Spleen (tissue), 11 donors: ENCODE results near the gene PKN3. TPM values are rescaled to one million over a fixed set of nuclear protein-coding genes. Genes with fewer than 3 reads are reported as not detected.

ENCODE experiments used
- DNase-seq: peaks from one replicate; pipeline ENCODE4 v3.0.0-alpha.2; 2020
- H3K27ac ChIP-seq, 8 donors: fragments of 200-600 bp; sonication (generic) in 7 of 8; 1 replicate in 4 of 8; 2 replicates in 4 of 8; pipeline versions ENCODE4 v1.5.0 to v1.8.0; 2016 to 2021; ENCODE audit warnings: inconsistent platforms in 4 of 8, mild to moderate bottlenecking in 4 of 8, moderate library complexity in 1 of 8
- H3K27me3 ChIP-seq, 7 donors: fragments of 200-600 bp; sonication (generic) in 6 of 7; replicated peaks in 1 of 7; 1 replicate in 4 of 7; 2 replicates in 3 of 7; pipeline versions ENCODE4 v1.5.0 to v1.8.0; 2016 to 2021; ENCODE audit warnings: inconsistent platforms in 3 of 7, mild to moderate bottlenecking in 1 of 7
- H3K36me3 ChIP-seq, 6 donors: fragments of 200-600 bp; sonication (generic) in 5 of 6; 1 replicate in 4 of 6; 2 replicates in 2 of 6; pipeline versions ENCODE4 v1.5.0 to v1.8.0; 2016 to 2021; ENCODE audit warnings: inconsistent platforms in 2 of 6
- H3K4me1 ChIP-seq, 6 donors: fragments of 200-600 bp; sonication (generic) in 5 of 6; 1 replicate in 3 of 6; 2 replicates in 3 of 6; pipeline versions ENCODE4 v1.5.0 to v1.8.0; 2016 to 2021; ENCODE audit warnings: inconsistent platforms in 3 of 6
- H3K4me3 ChIP-seq, 8 donors: fragments of 200-600 bp; sonication (generic) in 7 of 8; 1 replicate in 4 of 8; 2 replicates in 4 of 8; pipeline versions ENCODE4 v1.5.0 to v1.8.0; 2016 to 2021; ENCODE audit warnings: inconsistent platforms in 4 of 8, mild to moderate bottlenecking in 4 of 8, moderate library complexity in 2 of 8
- H3K9me3 ChIP-seq, 8 donors: fragments of 200-600 bp; sonication (generic) in 7 of 8; 1 replicate in 4 of 8; 2 replicates in 4 of 8; pipeline versions ENCODE4 v1.5.0 to v1.8.0; 2016 to 2021; ENCODE audit warnings: inconsistent platforms in 4 of 8
- POLR2A ChIP-seq, 3 donors: fragments of 450-650 bp; IDR thresholded peaks; one replicate each; pipeline ENCODE4 v1.5.1; 2017; ENCODE audit warnings: antibody characterized with exemption in 3 of 3, mild to moderate bottlenecking in 1 of 3
- POLR2AphosphoS5 ChIP-seq, 3 donors: sonication (generic); formaldehyde crosslinking; IDR thresholded peaks; one replicate each; pipeline ENCODE4 v1.5.1; 2017; ENCODE audit warnings: antibody characterized with exemption in 3 of 3
- WGBS, 5 donors: extraction: QIAGEN DNeasy Blood & Tissue Kit in 3 of 5; methylation state at CpG; one replicate each; pipeline versions ENCODE4 v1.1.5 to v1.1.7; 2013 to 2018; 5-methylcytosine and 5-hydroxymethylcytosine counted together
- intact Hi-C: fragments of 100-400 bp; cut with DNase I; formaldehyde crosslinking; loops from one replicate; pipeline ENCODE4 v1.15.0; 2023; ENCODE audit warnings: low total_unique reads
- polyA plus RNA-seq, 3 donors: library from polyadenylated mRNA; stranded (reverse); fragments of 200-250 nt; gene quantifications; one replicate each; pipeline ENCODE4 v1.2.1, GENCODE V29; 2013
- total RNA-seq, 7 donors: library from RNA; depleted of rRNA in 3 of 7; stranded (reverse); fragments of >200 nt in 3 of 7; fragmentation: NEBNext Ultra II Directional in 4 of 7; extraction: Animal tissue kit (Norgen Biotek cat#: 25700) in 4 of 7; gene quantifications; one replicate each; pipeline versions ENCODE4 v1.1.0 to v1.2.1, GENCODE V29; 2016 to 2021
- TF ChIP-seq, protein P1 (sequence below), 11 experiments: fragments of 200-600 bp in 7 of 11; fragments of 450-650 bp in 4 of 11; sonication (generic) in 4 of 11; IDR thresholded peaks in 8 of 11; conservative IDR thresholded peaks in 3 of 11; 1 replicate in 7 of 11; 2 replicates in 4 of 11; pipeline versions ENCODE4 v1.4.0 to v1.8.0; 2016 to 2021; ENCODE audit warnings: antibody characterized with exemption in 11 of 11, inconsistent platforms in 4 of 11, mild to moderate bottlenecking in 1 of 11
- donor health status: healthy with polysubstance abuse.
- donor health status: DM: no; HTN: no; CAD: no; lungs with moderate emphysema.
- donor health status: DM: no; HTN: no; CAD: no.
- donor health status: Bipolar disorder and iron deficiency.
- donor health status: healthy.
- donor health status: DM: no; HTN: no; CAD: no.
- donor health status: DM: yes; HTN: yes; CAD: no.

PKN3 gene
- total and polyA plus RNA-seq, 10 donors = 4.1 to 18.5 (median 9.8) TPM

DNA sequence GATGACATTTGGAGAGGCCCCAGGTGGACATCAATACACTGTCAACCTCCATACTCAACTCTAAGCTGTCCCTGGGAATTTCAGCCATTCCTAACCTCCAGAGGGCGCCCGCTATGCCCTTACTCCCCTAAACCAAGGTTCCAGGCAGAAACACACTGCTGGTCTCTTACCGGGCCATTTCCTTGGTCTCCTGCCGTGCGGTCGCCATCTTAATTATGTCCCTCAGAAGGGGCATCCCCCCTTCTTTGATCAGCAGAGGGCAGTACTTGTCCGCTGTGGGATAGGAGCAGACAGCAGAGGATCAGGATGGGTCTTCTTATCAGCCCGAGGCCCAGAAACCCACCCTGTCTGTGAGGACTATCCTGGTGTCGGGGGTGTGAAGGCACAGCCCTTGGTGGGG, 31.0 kb downstream of the PKN3 start:
- Histone ChIP-seq H3K4me3 (no peak overlapping the region), H3K36me3 (peaks cover 0 to 88% (median 39%) of the 10 kb centered on the region in 6 donors), H3K4me1 (peaks cover 0 to 50% (median 16%) of the 10 kb centered on the region in 6 donors), H3K9me3 (no peaks in the 10 kb centered on the region), H3K27me3 (no peaks in the 10 kb centered on the region), H3K27ac (peak overlapping the region in 1 of 8 donors; percentile 33)
- TF ChIP-seq POLR2AphosphoS5 (IDR thresholded peaks at IDR 0.05) (peak in 2 of 3 donors; percentile 5 to 11), POLR2A (IDR thresholded peaks at IDR 0.05) (no peak)
- TF ChIP-seq, protein P1, sequence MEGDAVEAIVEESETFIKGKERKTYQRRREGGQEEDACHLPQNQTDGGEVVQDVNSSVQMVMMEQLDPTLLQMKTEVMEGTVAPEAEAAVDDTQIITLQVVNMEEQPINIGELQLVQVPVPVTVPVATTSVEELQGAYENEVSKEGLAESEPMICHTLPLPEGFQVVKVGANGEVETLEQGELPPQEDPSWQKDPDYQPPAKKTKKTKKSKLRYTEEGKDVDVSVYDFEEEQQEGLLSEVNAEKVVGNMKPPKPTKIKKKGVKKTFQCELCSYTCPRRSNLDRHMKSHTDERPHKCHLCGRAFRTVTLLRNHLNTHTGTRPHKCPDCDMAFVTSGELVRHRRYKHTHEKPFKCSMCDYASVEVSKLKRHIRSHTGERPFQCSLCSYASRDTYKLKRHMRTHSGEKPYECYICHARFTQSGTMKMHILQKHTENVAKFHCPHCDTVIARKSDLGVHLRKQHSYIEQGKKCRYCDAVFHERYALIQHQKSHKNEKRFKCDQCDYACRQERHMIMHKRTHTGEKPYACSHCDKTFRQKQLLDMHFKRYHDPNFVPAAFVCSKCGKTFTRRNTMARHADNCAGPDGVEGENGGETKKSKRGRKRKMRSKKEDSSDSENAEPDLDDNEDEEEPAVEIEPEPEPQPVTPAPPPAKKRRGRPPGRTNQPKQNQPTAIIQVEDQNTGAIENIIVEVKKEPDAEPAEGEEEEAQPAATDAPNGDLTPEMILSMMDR (IDR thresholded peaks at IDR 0.05 in 8 of 11, conservative IDR thresholded peaks at IDR 0.05 in 3 of 11) = peak in 9 of 11 experiments; percentile 28 to 61 (median 46)
- intact Hi-C loops = no loop called here
- WGBS, 5 donors = 46 to 56% (median 51%) methylated on average over 9 of the region's 9 CpGs
- no peak for DNase-seq

DNA sequence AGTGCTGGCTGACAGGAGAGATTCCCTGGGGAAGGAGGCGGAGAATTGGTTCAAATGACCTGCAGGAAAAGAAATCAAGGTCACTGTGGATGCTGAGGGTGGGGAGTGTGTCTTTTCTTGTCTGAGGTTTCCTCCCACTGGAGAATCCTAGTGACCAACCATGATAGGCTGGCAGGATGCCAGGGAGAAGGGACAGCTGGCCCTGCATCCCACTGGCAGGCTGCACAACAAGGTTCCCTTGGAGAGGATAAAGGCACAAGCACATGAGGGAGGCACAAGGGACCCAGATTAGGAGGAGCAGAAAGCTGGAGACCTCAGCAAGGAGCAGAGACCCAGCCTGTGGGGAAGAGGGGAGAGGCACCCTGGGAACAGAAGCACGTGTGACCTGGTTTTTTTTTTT, 33.1 kb downstream of the PKN3 start:
- no peak for TF ChIP-seq POLR2AphosphoS5 (IDR thresholded peaks at IDR 0.05)
- TF ChIP-seq POLR2A (IDR thresholded peaks at IDR 0.05) = no peak
- TF ChIP-seq, protein P1 (IDR thresholded peaks at IDR 0.05 in 8 of 11, conservative IDR thresholded peaks at IDR 0.05 in 3 of 11) = no peak
- 64 to 95% (median 80%) methylated on average over 1 to 2 of the region's 2 CpGs for WGBS, 5 donors

DNA sequence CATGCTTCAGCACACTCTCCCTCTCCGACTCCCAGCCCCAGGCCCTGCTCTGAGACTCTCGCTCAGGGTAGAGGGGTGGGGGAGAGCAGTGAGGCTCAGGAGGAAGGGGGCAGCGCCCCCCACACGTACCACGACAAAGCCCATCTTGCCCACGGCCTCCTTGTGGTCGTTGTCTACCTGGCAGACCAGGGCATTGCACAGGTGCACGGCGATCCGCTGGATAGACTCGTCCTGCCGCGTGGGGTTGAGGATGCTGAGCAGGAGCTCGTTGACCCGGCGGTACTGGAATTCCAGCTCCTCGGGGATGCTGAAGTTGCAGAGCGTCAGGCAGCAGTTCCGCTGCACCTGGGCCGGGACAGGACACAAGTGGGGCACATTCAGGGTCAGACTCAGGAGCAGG, 40.1 kb downstream of the PKN3 start:
- intact Hi-C loops = no loop called here
- no peak for DNase-seq
- Histone ChIP-seq H3K4me1 (no peaks in the 10 kb centered on the region), H3K36me3 (peaks cover 2 to 73% (median 35%) of the 10 kb centered on the region in 6 donors), H3K27ac (no peak overlapping the region), H3K27me3 (no peaks in the 10 kb centered on the region), H3K4me3 (no peak overlapping the region), H3K9me3 (no peaks in the 10 kb centered on the region)
- TF ChIP-seq POLR2AphosphoS5 (IDR thresholded peaks at IDR 0.05) = peak in 2 of 3 donors; percentile 12 to 58
- TF ChIP-seq, protein P1 (IDR thresholded peaks at IDR 0.05 in 8 of 11, conservative IDR thresholded peaks at IDR 0.05 in 3 of 11) = no peak
- no peak for TF ChIP-seq POLR2A (IDR thresholded peaks at IDR 0.05)
- WGBS, 5 donors = 85 to 91% (median 86%) methylated on average over 19 to 20 of the region's 20 CpGs

More for the DNA sequence above, 33.1 kb downstream of the PKN3 start:
- peaks cover 0 to 30% (median 9%) of the 10 kb centered on the region in 6 donors for H3K4me1 ChIP-seq
- no peak overlapping the region for H3K4me3 ChIP-seq
- H3K9me3 ChIP-seq = no peaks in the 10 kb centered on the region
- H3K36me3 ChIP-seq = peaks cover 0 to 95% (median 50%) of the 10 kb centered on the region in 6 donors
- no peak for DNase-seq
- H3K27me3 ChIP-seq = no peaks in the 10 kb centered on the region
- no peak overlapping the region for H3K27ac ChIP-seq
- intact Hi-C loops = no loop called here

DNA sequence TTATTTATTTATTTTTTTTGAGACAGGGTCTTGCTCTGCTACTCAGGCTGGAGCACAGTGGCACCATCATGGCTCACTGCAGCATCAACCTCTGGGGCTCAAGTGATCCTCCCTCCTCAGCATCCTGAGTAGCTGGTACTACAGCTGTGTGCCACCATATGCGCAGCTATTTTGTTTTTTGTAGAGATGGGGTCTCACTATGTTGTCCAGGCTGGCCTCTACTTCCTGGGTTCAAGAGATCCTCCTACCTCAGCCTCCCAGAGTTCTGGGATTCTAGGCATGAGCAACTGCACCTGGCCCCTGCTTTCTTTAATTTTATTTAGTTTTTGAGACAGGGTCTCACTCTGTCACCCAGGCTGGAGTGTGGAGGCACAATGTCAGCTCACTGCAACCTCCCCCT, 41.1 kb downstream of the PKN3 start:
- TF ChIP-seq, protein P1 (IDR thresholded peaks at IDR 0.05 in 8 of 11, conservative IDR thresholded peaks at IDR 0.05 in 3 of 11) = no peak
- TF ChIP-seq POLR2AphosphoS5 (IDR thresholded peaks at IDR 0.05) (no peak), POLR2A (IDR thresholded peaks at IDR 0.05) (no peak)
- Histone ChIP-seq H3K27ac (no peak overlapping the region), H3K4me3 (no peak overlapping the region), H3K36me3 (peaks cover 2 to 73% (median 36%) of the 10 kb centered on the region in 6 donors), H3K27me3 (no peaks in the 10 kb centered on the region), H3K4me1 (no peaks in the 10 kb centered on the region), H3K9me3 (no peaks in the 10 kb centered on the region)
- 90 to 100% (median 100%) methylated on average over 1 of the region's 1 CpG for WGBS, 5 donors
- no peak for DNase-seq
- intact Hi-C loops = no loop called here
